ENCODE measurements around the gene STARD13. TPM values are rescaled to one million over a fixed set of nuclear protein-coding genes. Genes with fewer than 3 reads are reported as not detected.

STARD13 gene
- total RNA-seq, 1 donor from 2014 or later = 23.6 TPM

- H3K27me3 Mint-ChIP-seq (ENCODE audit: low read depth) = no peaks in the 10 kb centered on the region
- TF ChIP-seq CTCF (conservative IDR thresholded peaks at IDR 0.05) = no peak
- H3K9me3 Mint-ChIP-seq = no peaks in the 10 kb centered on the region
- peaks cover 2% of the 10 kb centered on the region for H3K36me3 Mint-ChIP-seq (ENCODE audit: low read depth)
- no peak overlapping the region for H3K4me3 Mint-ChIP-seq
- peak overlapping the region; percentile 31 for H3K27ac Mint-ChIP-seq (ENCODE audit: unreplicated experiment)
- peaks cover 76% of the 10 kb centered on the region for H3K4me1 Mint-ChIP-seq
- no peak for DNase-seq (ENCODE audit: low read depth, low spot score)
Observed at GRCh38 chr13:33263976-33264619, 21.5 kb downstream of the STARD13 start.

GRCh38 chr13:33263484-33263883 lies 22.1 kb downstream of the STARD13 start:
- Mint-ChIP-seq H3K4me1 (peaks cover 82% of the 10 kb centered on the region), H3K36me3 (ENCODE audit: low read depth) (peaks cover 2% of the 10 kb centered on the region), H3K4me3 (no peak overlapping the region), H3K27me3 (ENCODE audit: low read depth) (no peaks in the 10 kb centered on the region), H3K9me3 (no peaks in the 10 kb centered on the region), H3K27ac (ENCODE audit: unreplicated experiment) (peak overlapping the region; percentile 67)
- no peak for DNase-seq (ENCODE audit: low read depth, low spot score)
- no peak for TF ChIP-seq CTCF (conservative IDR thresholded peaks at IDR 0.05)

- Mint-ChIP-seq H3K9me3 (no peaks in the 10 kb centered on the region), H3K27ac (ENCODE audit: unreplicated experiment) (peak overlapping the region; percentile 67), H3K27me3 (ENCODE audit: low read depth) (no peaks in the 10 kb centered on the region), H3K36me3 (ENCODE audit: low read depth) (peaks cover 2% of the 10 kb centered on the region), H3K4me1 (peaks cover 87% of the 10 kb centered on the region), H3K4me3 (no peak overlapping the region)
- no peak for TF ChIP-seq CTCF (conservative IDR thresholded peaks at IDR 0.05)
- no peak for DNase-seq (ENCODE audit: low read depth, low spot score)
Observed at GRCh38 chr13:33262997-33263396, 22.6 kb downstream of the STARD13 start.

DNA sequence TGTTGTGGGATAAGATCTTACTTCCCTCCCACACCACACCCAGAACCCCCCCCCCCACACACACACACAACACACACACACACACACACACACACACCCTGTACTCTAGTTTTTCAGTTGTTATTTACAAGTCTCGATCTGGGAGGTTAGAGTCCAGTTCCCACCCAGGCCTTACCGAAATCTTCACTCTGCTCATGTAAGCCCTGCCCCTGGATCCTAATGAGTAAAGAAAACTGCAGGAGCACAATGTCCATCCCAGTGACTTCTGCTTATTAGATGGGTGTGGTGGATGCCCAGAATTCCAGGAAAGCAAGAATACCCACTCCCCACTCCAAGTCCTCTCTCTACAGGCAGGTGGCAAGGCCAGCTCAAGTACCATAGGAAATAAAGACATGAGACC lies 23.0 kb downstream of the STARD13 start:
- DNase-seq (ENCODE audit: low read depth, low spot score) = no peak
- H3K27ac Mint-ChIP-seq (ENCODE audit: unreplicated experiment) = no peak overlapping the region
- H3K4me3 Mint-ChIP-seq = no peak overlapping the region
- no peaks in the 10 kb centered on the region for H3K27me3 Mint-ChIP-seq (ENCODE audit: low read depth)
- peaks cover 2% of the 10 kb centered on the region for H3K36me3 Mint-ChIP-seq (ENCODE audit: low read depth)
- TF ChIP-seq CTCF (conservative IDR thresholded peaks at IDR 0.05) = no peak
- H3K4me1 Mint-ChIP-seq = peaks cover 88% of the 10 kb centered on the region
- no peaks in the 10 kb centered on the region for H3K9me3 Mint-ChIP-seq

DNA sequence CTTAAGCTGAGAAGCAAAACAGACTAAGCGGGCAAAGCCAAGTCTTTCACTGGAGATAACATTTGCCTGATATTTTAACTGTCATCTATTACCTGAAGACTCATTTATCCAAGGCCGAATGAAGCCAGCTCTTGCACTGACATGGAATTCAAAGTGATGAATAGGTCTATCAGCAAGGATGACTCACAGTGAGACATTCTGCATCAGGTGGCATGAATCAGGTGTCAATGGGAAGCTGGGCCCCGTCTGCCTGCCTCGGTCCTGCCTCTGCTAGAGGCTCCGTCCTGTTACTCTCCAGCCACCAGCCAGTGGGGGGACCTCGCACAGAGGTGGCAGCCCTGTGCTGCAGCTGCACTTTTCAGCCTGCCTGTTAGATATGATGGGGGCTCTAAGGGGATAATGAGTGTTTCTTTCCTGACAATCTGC lies 23.5 kb downstream of the STARD13 start:
- Mint-ChIP-seq H3K9me3 (no peaks in the 10 kb centered on the region), H3K27me3 (ENCODE audit: low read depth) (no peaks in the 10 kb centered on the region), H3K36me3 (ENCODE audit: low read depth) (peaks cover 2% of the 10 kb centered on the region), H3K4me3 (peak overlapping the region; percentile 32), H3K27ac (ENCODE audit: unreplicated experiment) (no peak overlapping the region), H3K4me1 (peaks cover 88% of the 10 kb centered on the region)
- no peak for DNase-seq (ENCODE audit: low read depth, low spot score)
- no peak for TF ChIP-seq CTCF (conservative IDR thresholded peaks at IDR 0.05)
